GM19463 (cell line): ENCODE measurements around the gene LRRC4C.

Experiments
- ATAC-seq: cut with Tn5 transposase; IDR thresholded peaks from one replicate; pipeline ENCODE4 v1.9.1; 2021; ENCODE audit warnings: mild to moderate bottlenecking, moderate library complexity; ENCODE audit not compliant: unreplicated experiment

Gene LRRC4C

GRCh38 chr11:40393511-40393910 is 1065.9 kb downstream of the LRRC4C start:
- no peak for ATAC-seq

- no peak for ATAC-seq
These were observed 1067.8 kb downstream of the LRRC4C start for GRCh38 chr11:40391679-40392078.

- ATAC-seq: no peak
These were observed 1071.2 kb downstream of the LRRC4C start for GRCh38 chr11:40388097-40388818.

DNA sequence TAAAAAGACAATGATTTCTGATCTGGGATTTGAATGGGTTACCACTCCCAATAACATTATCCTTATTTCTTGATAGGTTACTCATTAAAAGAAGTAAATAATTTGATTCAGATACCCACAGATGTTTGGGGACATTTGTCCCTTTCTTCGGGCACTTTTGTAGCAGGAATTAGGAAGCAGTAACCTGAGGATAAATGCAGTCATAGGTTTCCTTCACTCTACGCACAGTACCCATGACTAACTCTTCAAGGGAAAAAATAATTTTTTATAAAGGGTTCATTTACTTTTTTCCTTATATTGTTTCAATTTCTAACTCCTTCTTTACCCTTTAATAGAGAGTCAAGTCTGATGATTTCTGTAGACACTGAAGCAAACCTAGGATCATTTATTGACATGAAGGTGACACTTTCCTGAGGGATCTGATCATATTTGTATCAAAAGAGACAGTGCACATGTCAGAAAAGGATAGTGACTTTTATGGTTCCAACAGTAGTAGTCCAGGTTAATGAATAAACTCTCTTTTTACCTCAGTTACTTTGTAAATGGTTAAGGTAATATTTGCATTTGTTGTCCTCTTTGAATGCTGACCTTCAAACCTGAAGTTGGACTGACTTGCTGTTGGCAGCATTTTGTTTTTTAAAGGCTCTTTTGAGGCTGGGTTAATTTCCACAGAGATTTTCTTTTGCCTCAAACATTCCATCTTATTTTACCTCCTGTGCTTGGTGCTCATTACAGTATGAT is 1072.0 kb downstream of the LRRC4C start:
- no peak for ATAC-seq

GRCh38 chr11:40384991-40385390 is 1074.5 kb downstream of the LRRC4C start:
- ATAC-seq: no peak

GRCh38 chr11:40381481-40381880 is 1078.0 kb downstream of the LRRC4C start:
- ATAC-seq: no peak

GRCh38 chr11:40380835-40381234 is 1078.6 kb downstream of the LRRC4C start:
- no peak for ATAC-seq

DNA sequence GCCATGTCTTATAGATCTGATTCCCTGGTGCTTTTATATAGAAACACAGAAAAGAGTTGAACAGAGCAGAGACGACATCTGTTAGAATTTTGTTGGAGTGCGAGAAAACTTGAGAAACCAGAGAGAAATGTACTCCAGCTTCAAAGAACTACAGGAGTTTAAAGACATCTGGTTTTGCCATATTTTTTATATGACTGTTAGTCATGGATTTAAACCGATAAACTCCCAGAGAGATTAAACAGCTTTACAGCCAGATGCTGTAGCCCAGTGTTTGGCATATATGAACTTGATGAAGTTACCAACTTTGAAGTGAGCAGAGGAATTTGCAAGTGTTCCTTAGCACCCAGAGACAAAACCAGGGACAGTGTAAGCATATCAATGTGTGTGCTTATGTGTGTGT is 1083.1 kb downstream of the LRRC4C start:
- ATAC-seq: no peak

DNA sequence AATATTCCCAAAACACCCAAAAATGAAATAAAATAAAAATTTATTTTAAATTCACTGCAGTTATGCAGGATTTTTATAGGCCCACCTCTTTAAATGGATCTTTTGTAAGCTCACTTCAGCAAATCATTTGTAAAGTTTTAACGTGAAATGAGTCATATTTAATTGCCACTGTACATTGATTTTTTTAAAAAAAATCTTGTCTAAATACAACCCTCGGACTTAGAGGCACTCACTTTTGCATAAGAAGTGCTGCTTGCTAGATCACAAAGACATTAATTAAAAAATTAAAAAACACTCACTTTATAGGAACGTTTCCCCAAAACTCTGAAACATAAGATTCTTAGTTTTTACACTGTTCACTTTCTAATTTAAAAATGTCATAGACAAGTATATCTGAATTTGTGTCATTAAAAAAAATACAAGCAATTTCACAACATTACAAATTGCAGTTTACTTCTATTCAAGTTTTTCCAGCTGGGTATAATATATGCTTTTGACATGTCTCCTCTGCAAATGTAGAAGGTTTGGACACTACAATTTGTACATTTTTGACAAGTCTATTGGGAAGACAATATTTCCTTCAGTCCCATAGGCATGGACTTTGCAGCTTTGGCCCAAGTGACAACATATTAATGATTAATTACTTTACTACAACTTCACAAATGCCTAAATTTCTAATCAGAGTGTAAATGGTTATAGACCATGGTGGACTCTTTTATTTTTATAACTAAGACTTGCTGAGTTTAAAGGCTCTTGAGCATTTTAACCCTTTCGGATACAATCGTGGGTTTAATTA is 1088.4 kb downstream of the LRRC4C start:
- ATAC-seq: no peak

DNA sequence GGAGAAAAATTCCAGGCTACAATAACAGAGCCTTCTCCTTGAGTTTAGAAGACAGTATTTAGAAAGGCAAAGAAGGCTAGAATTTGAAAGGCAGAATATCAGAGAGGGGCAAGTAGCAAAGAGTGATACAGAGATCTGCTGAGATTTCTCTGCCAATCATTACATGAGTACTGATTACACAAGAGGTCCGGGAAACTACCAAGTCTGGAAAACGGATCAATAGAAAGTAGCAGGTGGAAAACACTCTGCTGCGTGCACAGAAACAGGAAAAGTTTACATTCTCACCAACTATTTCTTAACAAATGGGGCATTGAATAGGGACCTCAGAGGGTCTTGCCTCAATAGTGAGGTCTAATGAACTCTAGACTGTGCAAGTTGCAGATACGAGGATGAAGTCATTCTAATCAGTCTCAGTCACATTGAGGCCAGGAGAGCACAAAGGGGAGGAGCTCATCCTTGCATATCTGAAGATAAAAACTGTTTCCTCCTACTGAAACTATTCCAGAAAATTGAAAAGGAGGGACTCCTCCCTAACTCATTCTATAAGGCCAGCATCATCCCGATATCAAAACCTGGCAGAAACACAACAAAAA is 1099.2 kb downstream of the LRRC4C start:
- no peak for ATAC-seq

DNA sequence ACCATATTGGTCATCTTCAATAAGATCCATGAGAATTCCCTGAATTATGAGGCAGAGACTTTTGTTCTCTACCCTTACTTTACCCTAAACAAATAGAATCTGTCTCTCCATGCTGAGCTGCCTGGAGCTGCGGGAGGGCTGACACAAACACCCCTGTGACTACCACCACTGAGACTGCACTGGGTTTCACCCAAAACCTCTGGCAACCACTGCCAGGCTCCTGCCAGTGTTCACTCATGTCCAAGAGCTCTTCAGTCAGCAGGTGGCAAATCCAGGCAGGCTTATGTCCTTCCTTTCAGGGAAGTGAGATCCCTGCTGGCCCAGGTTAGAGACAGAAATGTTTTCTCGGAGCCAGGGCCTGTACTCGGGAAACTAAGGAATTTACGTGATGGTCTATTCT is 1105.3 kb downstream of the LRRC4C start:
- ATAC-seq: no peak

- no peak for ATAC-seq
These were observed 1118.5 kb downstream of the LRRC4C start for GRCh38 chr11:40340911-40341310.

GRCh38 chr11:40338739-40339138 is 1120.7 kb downstream of the LRRC4C start:
- no peak for ATAC-seq

- ATAC-seq: no peak
These were observed 1121.4 kb downstream of the LRRC4C start for GRCh38 chr11:40338062-40338461.

- no peak for ATAC-seq
These were observed 1122.3 kb downstream of the LRRC4C start for GRCh38 chr11:40337118-40337517.

DNA sequence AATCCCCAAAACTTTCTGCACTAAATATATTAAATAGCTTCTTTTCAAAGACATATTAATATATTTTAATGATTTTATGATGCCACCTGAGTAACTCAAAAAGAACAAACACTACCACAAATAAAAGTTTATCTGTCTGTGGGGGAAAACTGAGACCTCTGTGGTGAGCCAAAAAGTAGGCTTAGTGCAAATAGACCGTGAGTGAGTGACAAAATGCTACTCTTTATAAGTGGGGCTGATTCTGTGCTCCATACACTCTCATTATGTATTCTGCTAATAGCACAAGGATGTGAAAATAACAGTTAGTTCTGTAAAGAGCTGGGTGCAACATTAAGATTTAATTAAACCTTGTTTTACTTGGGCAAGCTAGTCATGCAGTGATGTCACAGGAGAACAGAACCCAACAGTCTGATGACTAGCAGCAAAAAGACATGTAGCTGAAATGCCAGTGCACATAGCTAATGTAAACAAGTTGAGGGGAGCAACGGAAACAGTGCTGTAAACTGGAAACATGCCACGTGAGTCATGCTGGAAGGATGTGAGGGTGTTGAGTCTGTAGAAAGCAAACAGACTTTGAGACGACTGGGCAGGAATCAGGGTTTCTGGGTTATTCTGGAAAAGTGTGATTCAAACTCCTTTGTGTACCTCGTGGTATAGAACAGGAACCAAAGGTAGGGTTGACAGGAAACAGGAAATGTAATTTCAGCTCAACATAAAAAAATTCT is 1130.4 kb downstream of the LRRC4C start:
- ATAC-seq: no peak

DNA sequence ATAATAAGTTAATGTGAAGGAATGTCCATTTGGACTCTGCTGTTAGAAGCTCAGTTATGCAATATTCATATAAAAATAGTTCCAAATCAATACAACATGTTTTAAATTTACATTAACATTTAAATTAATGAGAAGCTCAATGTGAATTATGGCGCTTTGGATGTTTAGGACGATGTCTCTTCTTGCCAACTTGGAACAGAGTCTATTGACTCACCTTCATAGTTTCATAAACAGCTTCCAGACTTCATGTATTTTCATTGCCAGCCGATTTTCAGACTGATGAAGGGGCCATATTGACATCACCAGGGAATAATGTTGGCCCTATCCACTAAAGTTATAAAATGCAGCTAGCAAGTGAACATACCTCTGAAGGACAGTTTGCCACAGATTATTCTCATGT is 1136.2 kb downstream of the LRRC4C start:
- no peak for ATAC-seq

- ATAC-seq: no peak
These were observed 1137.9 kb downstream of the LRRC4C start for GRCh38 chr11:40321537-40321936.

GRCh38 chr11:40316171-40316570 is 1143.3 kb downstream of the LRRC4C start:
- no peak for ATAC-seq

GRCh38 chr11:40315122-40315521 is 1144.3 kb downstream of the LRRC4C start:
- no peak for ATAC-seq

DNA sequence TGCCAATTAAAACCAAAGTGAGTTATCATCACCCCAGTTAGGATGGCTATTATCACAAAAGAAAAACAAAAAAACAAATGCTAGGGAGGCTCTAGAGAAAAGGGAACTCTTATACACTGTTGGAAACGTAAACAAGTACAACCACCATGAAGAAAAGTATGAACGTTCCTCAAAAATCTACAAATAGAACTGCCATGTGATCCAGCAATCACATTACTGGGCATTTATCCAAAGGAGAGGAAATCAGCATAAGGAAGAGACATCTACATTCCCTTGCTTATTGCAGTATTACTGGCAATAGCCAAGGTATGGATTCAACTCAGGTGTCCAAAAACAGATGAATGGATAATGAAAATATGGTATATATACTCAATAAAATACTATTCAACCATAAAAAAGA is 1145.1 kb downstream of the LRRC4C start:
- ATAC-seq: no peak
